NAMALWA (cell line): ENCODE results near the gene PERP.
A peak's percentile ranks its signal among the peaks of the same experiment; 100 is the strongest.
"Not testable (repeated sequence)": the region's sequence is repeated elsewhere in the genome, so short reads cannot be mapped to it uniquely, and the experiment has no call there.

Source experiments
- DNase-seq: peaks from one replicate; pipeline ENCODE4 v3.0.0-alpha.2; 2015; ENCODE audit warnings: low spot score

PERP gene

GRCh38 chr6:138107078-138107751 is at the start of gene PERP:
TSS of gene PERP (minus strand) at chr6:138107419. CDS start at chr6:138107340, 79 bp downstream.
- DNase-seq = no peak

- DNase-seq = no peak
Measured at GRCh38 chr6:138155443-138155842, 48.2 kb upstream of the PERP start.

- DNase-seq = no peak
Measured at GRCh38 chr6:138146544-138146943, 39.3 kb upstream of the PERP start.

GRCh38 chr6:138145402-138145801 is 38.2 kb upstream of the PERP start:
- peak; percentile 16 for DNase-seq

- DNase-seq = no peak
Measured at GRCh38 chr6:138142806-138143205, 35.6 kb upstream of the PERP start.

- DNase-seq = no peak
Measured at GRCh38 chr6:138129190-138129589, 22.0 kb upstream of the PERP start.

- no peak for DNase-seq
Measured at GRCh38 chr6:138128096-138128495, 20.9 kb upstream of the PERP start.

- DNase-seq = no peak
Measured at GRCh38 chr6:138124096-138124495, 16.9 kb upstream of the PERP start.

GRCh38 chr6:138119976-138120375 is 12.8 kb upstream of the PERP start:
- no peak for DNase-seq

GRCh38 chr6:138119229-138119628 is 12.0 kb upstream of the PERP start:
- not testable (repeated sequence) for DNase-seq

GRCh38 chr6:138117376-138117914 is 10.2 kb upstream of the PERP start:
- DNase-seq = no peak

- DNase-seq = no peak
Measured at GRCh38 chr6:138116661-138116999, 9.4 kb upstream of the PERP start.

- peak; percentile 82 for DNase-seq
Measured at GRCh38 chr6:138115877-138116660, 8.8 kb upstream of the PERP start.

GRCh38 chr6:138115201-138115600 is 8.0 kb upstream of the PERP start:
- no peak for DNase-seq

GRCh38 chr6:138113588-138114210 is 6.5 kb upstream of the PERP start:
- DNase-seq = no peak

GRCh38 chr6:138110229-138110628 is 3.0 kb upstream of the PERP start:
- DNase-seq = no peak

- DNase-seq = peak; percentile 77
Measured at GRCh38 chr6:138109042-138109997, 2.1 kb upstream of the PERP start.

GRCh38 chr6:138107752-138108592 is 753 bp upstream of the PERP start:
- no peak for DNase-seq

- DNase-seq = no peak
Measured at GRCh38 chr6:138106665-138107077, 548 bp downstream of the PERP start.

- DNase-seq = no peak
Measured at GRCh38 chr6:138105880-138106664, 1.1 kb downstream of the PERP start.
